GM23338 (cell line): Measurements from ENCODE around the gene AOAH. TPM values are rescaled to one million over a fixed set of nuclear protein-coding genes. Genes with fewer than 3 reads are reported as not detected.

Source experiments
- ATAC-seq: fragments of 200-7000 bp; cut with Tn5 transposase; 3 replicates; pipeline ENCODE4 v1.9.1; 2020
- DNase-seq: peaks from one replicate; pipeline ENCODE4 v3.0.0-alpha.2; 2015; ENCODE audit warnings: low spot score
- H2AFZ ChIP-seq: fragments of 200-600 bp; sonication (generic); 2 replicates; pipeline ENCODE4 v1.8.0; 2016; ENCODE audit warnings: antibody characterized with exemption, mild to moderate bottlenecking, moderate library complexity
- H3F3A ChIP-seq: fragments of 200-600 bp; sonication (generic); replicated peaks from 2 replicates; pipeline ENCODE4 v1.8.0; 2017; ENCODE audit warnings: antibody characterized with exemption, mixed run types, low read depth
- H3K27ac ChIP-seq: fragments of 200-600 bp; sonication (generic); 2 replicates; pipeline ENCODE4 v1.6.1; 2016; ENCODE audit warnings: low read depth
- H3K27me3 ChIP-seq: fragments of 200-600 bp; sonication (generic); 2 replicates; pipeline ENCODE4 v1.8.0; 2016; ENCODE audit warnings: mild to moderate bottlenecking, mixed run types, moderate library complexity; ENCODE audit not compliant: insufficient read depth
- H3K36me3 ChIP-seq: fragments of 200-600 bp; sonication (generic); 2 replicates; pipeline ENCODE4 v1.8.0; 2016; ENCODE audit warnings: mild to moderate bottlenecking; ENCODE audit not compliant: insufficient read depth
- H3K4me1 ChIP-seq: fragments of 200-600 bp; sonication (generic); 2 replicates; pipeline ENCODE4 v1.8.0; 2016; ENCODE audit warnings: mild to moderate bottlenecking, moderate library complexity; ENCODE audit not compliant: insufficient read depth
- H3K4me2 ChIP-seq: fragments of 200-600 bp; sonication (generic); 2 replicates; pipeline ENCODE4 v1.7.1; 2017; ENCODE audit warnings: mixed run types
- H3K4me3 ChIP-seq: fragments of 200-600 bp; sonication (generic); 2 replicates; pipeline ENCODE4 v1.6.1; 2016; ENCODE audit warnings: mixed run types
- H3K79me2 ChIP-seq: fragments of 200-600 bp; sonication (generic); replicated peaks from 2 replicates; pipeline ENCODE4 v1.8.0; 2017; ENCODE audit warnings: mild to moderate bottlenecking; ENCODE audit not compliant: insufficient read depth
- H3K9me2 ChIP-seq: fragments of 200-600 bp; sonication (generic); 2 replicates; pipeline ENCODE4 v1.8.0; 2017; ENCODE audit not compliant: insufficient read depth
- H4K20me1 ChIP-seq: fragments of 200-600 bp; sonication (generic); replicated peaks from 2 replicates; pipeline ENCODE4 v1.8.0; 2017; ENCODE audit warnings: mild to moderate bottlenecking; ENCODE audit not compliant: insufficient read depth
- H3K27ac Mint-ChIP-seq: 2 replicates; pipeline ENCODE4 v1.8.0; 2020; ENCODE audit warnings: inconsistent platforms, mild to moderate bottlenecking, moderate library complexity, mixed read lengths
- H3K27me3 Mint-ChIP-seq: 3 replicates; pipeline ENCODE4 v1.8.0; 2022; ENCODE audit warnings: low read depth, mild to moderate bottlenecking, moderate library complexity, mixed read lengths, inconsistent platforms; ENCODE audit not compliant: insufficient read depth, poor library complexity
- H3K36me3 Mint-ChIP-seq: 3 replicates; pipeline ENCODE4 v1.8.0; 2021; ENCODE audit warnings: low read depth, mild to moderate bottlenecking, inconsistent platforms, moderate library complexity, mixed read lengths
- H3K4me1 Mint-ChIP-seq: 3 replicates; pipeline ENCODE4 v1.8.0; 2020; ENCODE audit warnings: mild to moderate bottlenecking, inconsistent platforms, mixed read lengths
- H3K4me3 Mint-ChIP-seq: 3 replicates; pipeline ENCODE4 v1.8.0; 2021; ENCODE audit warnings: moderate library complexity, mild to moderate bottlenecking, inconsistent platforms, mixed read lengths
- H3K9me3 Mint-ChIP-seq: 3 replicates; pipeline ENCODE4 v1.8.0; 2020; ENCODE audit warnings: moderate library complexity, mild to moderate bottlenecking, inconsistent platforms, mixed read lengths
- CREB1 ChIP-seq: fragments of 250-450 bp; sonication (Bioruptor Pico); IDR thresholded peaks from 2 replicates; pipeline ENCODE4 v1.5.0; 2020; ENCODE audit warnings: low read depth, mild to moderate bottlenecking, moderate library complexity
- CTCF ChIP-seq, 2 experiments: fragments of 200-600 bp in 1 of 2; sonication (generic) in 1 of 2; conservative IDR thresholded peaks; 2 replicates each; pipeline versions ENCODE4 v1.5.1 to v1.6.1; 2016 to 2017; ENCODE audit warnings: antibody characterized with exemption in 2 of 2, low read depth in 2 of 2, mild to moderate bottlenecking in 2 of 2, moderate library complexity in 1 of 2
- EZH2 ChIP-seq: fragments of 200-600 bp; sonication (generic); IDR thresholded peaks from one replicate; pipeline ENCODE4 v1.8.0; 2017; ENCODE audit warnings: antibody characterized with exemption, mild to moderate bottlenecking, low read depth; ENCODE audit not compliant: unreplicated experiment
- EZH2phosphoT487 ChIP-seq: fragments of 200-600 bp; sonication (generic); IDR thresholded peaks from one replicate; pipeline ENCODE4 v1.8.1; 2018; ENCODE audit warnings: antibody characterized with exemption; ENCODE audit not compliant: unreplicated experiment
- JUNB ChIP-seq: IDR thresholded peaks from one replicate; pipeline ENCODE4 v1.6.1; 2016; ENCODE audit warnings: antibody characterized with exemption; ENCODE audit not compliant: unreplicated experiment
- ZNF114 ChIP-seq: fragments of 250-450 bp; sonication (Bioruptor Pico); IDR thresholded peaks from 2 replicates; pipeline ENCODE4 v1.5.0; 2020; ENCODE audit warnings: mild to moderate bottlenecking, moderate library complexity
- polyA plus RNA-seq: library from polyadenylated mRNA; unstranded; fragments of >200 nt; fragmentation: Nextera tagmentation; extraction: Ambion mirVana; gene quantifications from 2 replicates; pipeline ENCODE4 v1.2.1, GENCODE V29; 2016
- total RNA-seq: library from RNA; depleted of rRNA; stranded (reverse); fragments of >200 nt; shearing (Covaris generic); gene quantifications from 2 replicates; pipeline ENCODE4 v1.2.3, GENCODE V29; 2014
- TF ChIP-seq, protein P1 (sequence below): IDR thresholded peaks from 2 replicates; pipeline ENCODE4 v1.6.1; 2016; ENCODE audit warnings: antibody characterized with exemption
- TF ChIP-seq, protein P2 (sequence below): IDR thresholded peaks from one replicate; pipeline ENCODE4 v1.6.1; 2018; ENCODE audit warnings: antibody characterized with exemption; ENCODE audit not compliant: unreplicated experiment

AOAH gene
- total and polyA plus RNA-seq, 2 experiments from 2014 or later: not detected

GRCh38 chr7:36526863-36527548 lies 197.3 kb downstream of the AOAH start:
- TF ChIP-seq, protein P1, sequence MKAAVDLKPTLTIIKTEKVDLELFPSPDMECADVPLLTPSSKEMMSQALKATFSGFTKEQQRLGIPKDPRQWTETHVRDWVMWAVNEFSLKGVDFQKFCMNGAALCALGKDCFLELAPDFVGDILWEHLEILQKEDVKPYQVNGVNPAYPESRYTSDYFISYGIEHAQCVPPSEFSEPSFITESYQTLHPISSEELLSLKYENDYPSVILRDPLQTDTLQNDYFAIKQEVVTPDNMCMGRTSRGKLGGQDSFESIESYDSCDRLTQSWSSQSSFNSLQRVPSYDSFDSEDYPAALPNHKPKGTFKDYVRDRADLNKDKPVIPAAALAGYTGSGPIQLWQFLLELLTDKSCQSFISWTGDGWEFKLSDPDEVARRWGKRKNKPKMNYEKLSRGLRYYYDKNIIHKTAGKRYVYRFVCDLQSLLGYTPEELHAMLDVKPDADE: no peak
- TF ChIP-seq, protein P2, sequence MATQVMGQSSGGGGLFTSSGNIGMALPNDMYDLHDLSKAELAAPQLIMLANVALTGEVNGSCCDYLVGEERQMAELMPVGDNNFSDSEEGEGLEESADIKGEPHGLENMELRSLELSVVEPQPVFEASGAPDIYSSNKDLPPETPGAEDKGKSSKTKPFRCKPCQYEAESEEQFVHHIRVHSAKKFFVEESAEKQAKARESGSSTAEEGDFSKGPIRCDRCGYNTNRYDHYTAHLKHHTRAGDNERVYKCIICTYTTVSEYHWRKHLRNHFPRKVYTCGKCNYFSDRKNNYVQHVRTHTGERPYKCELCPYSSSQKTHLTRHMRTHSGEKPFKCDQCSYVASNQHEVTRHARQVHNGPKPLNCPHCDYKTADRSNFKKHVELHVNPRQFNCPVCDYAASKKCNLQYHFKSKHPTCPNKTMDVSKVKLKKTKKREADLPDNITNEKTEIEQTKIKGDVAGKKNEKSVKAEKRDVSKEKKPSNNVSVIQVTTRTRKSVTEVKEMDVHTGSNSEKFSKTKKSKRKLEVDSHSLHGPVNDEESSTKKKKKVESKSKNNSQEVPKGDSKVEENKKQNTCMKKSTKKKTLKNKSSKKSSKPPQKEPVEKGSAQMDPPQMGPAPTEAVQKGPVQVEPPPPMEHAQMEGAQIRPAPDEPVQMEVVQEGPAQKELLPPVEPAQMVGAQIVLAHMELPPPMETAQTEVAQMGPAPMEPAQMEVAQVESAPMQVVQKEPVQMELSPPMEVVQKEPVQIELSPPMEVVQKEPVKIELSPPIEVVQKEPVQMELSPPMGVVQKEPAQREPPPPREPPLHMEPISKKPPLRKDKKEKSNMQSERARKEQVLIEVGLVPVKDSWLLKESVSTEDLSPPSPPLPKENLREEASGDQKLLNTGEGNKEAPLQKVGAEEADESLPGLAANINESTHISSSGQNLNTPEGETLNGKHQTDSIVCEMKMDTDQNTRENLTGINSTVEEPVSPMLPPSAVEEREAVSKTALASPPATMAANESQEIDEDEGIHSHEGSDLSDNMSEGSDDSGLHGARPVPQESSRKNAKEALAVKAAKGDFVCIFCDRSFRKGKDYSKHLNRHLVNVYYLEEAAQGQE: no peak
- TF ChIP-seq EZH2phosphoT487: no peak
- TF ChIP-seq CTCF (conservative IDR thresholded peaks at IDR 0.05; ENCODE audit: low read depth in 2 of 2): no peak
- TF ChIP-seq CREB1 (CRISPR knock-in tag): no peak
- TF ChIP-seq ZNF114 (CRISPR knock-in tag): no peak
- no peak for TF ChIP-seq EZH2
- no peak for TF ChIP-seq JUNB
- H4K20me1 ChIP-seq: no peaks in the 10 kb centered on the region
- no peaks in the 10 kb centered on the region for H3F3A ChIP-seq
- H2AFZ ChIP-seq: peak overlapping the region; percentile 23; the same call in 1 of the 2 replicates
- H3K79me2 ChIP-seq: no peaks in the 10 kb centered on the region
- no peaks in the 10 kb centered on the region for H3K4me1 ChIP-seq
- no peaks in the 10 kb centered on the region for H3K36me3 ChIP-seq
- no peak overlapping the region for H3K27ac ChIP-seq
- DNase-seq: no peak
- no peaks in the 10 kb centered on the region for H3K27me3 ChIP-seq
- Mint-ChIP-seq H3K36me3 (no peaks in the 10 kb centered on the region), H3K27ac (no peak overlapping the region), H3K9me3 (no peaks in the 10 kb centered on the region), H3K4me1 (no peaks in the 10 kb centered on the region; the same call in 2 of the 3 replicates), H3K27me3 (no peaks in the 10 kb centered on the region), H3K4me3 (no peak overlapping the region)
- no peak overlapping the region for H3K4me2 ChIP-seq
- no peak overlapping the region for H3K4me3 ChIP-seq
- H3K9me2 ChIP-seq: peaks cover 13% of the 10 kb centered on the region; the same call in 1 of the 2 replicates
- no peak for ATAC-seq
